Mammary epithelial cell (primary cell): ENCODE measurements around the gene KIRREL3.

Experiments used
- EZH2 ChIP-seq: IDR thresholded peaks from 2 replicates; pipeline ENCODE4 v1.6.1; 2012; ENCODE audit warnings: low read length, inconsistent platforms, borderline replicate concordance
- TF ChIP-seq, protein P1 (sequence below), 2 donors: IDR thresholded peaks in 1 of 2; conservative IDR thresholded peaks in 1 of 2; 2 replicates each; pipeline ENCODE4 v1.5.1; 2011 to 2012; ENCODE audit warnings: inconsistent platforms in 2 of 2, low read length in 2 of 2, mild to moderate bottlenecking in 2 of 2, control low read depth in 1 of 2, low read depth in 1 of 2; ENCODE audit not compliant: insufficient read depth in 1 of 2; ENCODE audit errors: extremely low read depth in 1 of 2

DNA sequence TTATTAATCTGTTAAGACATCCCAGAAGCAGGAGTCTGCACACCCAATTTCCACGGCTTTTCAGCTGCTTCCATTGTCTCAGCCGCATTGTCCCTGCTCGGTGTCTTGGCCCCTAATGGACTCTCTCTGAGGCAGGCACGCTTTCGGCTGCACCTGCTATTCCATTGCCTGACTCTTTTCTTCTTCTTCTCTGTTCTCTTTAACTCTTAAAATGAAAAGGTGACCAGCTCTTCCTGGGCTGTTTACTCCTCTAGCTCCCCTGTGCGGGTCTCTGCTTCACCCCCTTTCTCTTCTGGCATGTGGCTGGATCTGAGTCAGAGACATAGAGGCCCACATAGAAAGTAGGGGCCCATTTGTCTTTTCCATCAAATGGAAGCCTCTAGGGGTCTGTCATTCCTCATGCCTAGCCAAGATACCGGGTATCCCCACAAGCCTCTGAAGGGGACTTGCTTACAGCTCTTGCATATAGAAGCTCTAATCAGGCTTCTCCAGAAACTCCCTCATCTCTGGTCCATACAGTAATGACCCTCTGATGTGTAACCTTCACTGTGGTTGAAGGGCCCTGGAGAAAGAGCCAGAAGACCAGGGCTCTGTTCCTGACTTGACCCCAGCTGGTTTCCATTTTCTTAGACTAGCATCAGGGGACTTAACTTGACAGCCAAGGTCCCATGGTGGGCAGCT is 401.2 kb downstream of the KIRREL3 start:
- TF ChIP-seq, protein P1, sequence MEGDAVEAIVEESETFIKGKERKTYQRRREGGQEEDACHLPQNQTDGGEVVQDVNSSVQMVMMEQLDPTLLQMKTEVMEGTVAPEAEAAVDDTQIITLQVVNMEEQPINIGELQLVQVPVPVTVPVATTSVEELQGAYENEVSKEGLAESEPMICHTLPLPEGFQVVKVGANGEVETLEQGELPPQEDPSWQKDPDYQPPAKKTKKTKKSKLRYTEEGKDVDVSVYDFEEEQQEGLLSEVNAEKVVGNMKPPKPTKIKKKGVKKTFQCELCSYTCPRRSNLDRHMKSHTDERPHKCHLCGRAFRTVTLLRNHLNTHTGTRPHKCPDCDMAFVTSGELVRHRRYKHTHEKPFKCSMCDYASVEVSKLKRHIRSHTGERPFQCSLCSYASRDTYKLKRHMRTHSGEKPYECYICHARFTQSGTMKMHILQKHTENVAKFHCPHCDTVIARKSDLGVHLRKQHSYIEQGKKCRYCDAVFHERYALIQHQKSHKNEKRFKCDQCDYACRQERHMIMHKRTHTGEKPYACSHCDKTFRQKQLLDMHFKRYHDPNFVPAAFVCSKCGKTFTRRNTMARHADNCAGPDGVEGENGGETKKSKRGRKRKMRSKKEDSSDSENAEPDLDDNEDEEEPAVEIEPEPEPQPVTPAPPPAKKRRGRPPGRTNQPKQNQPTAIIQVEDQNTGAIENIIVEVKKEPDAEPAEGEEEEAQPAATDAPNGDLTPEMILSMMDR (conservative IDR thresholded peaks at IDR 0.05 in 1 of 2, IDR thresholded peaks at IDR 0.05 in 1 of 2; ENCODE audit: extremely low read depth in 1 of 2, insufficient read depth in 1 of 2, low read depth in 1 of 2, low read length in 2 of 2) = no peak
- no peak for TF ChIP-seq EZH2
